Activated T-helper 1 cell treated with anti-CD3 and anti-CD28 coated beads, Interleukin-2, amount 50 U/mL, for 16 hours (primary cell): Measurements from ENCODE around the gene TBC1D16.

Source experiments
- DNase-seq, 2 donors: peaks; one replicate each; pipeline ENCODE4 v3.0.0-alpha.2; 2020; ENCODE audit warnings: low read depth in 1 of 2, low spot score in 1 of 2

Gene TBC1D16

DNA sequence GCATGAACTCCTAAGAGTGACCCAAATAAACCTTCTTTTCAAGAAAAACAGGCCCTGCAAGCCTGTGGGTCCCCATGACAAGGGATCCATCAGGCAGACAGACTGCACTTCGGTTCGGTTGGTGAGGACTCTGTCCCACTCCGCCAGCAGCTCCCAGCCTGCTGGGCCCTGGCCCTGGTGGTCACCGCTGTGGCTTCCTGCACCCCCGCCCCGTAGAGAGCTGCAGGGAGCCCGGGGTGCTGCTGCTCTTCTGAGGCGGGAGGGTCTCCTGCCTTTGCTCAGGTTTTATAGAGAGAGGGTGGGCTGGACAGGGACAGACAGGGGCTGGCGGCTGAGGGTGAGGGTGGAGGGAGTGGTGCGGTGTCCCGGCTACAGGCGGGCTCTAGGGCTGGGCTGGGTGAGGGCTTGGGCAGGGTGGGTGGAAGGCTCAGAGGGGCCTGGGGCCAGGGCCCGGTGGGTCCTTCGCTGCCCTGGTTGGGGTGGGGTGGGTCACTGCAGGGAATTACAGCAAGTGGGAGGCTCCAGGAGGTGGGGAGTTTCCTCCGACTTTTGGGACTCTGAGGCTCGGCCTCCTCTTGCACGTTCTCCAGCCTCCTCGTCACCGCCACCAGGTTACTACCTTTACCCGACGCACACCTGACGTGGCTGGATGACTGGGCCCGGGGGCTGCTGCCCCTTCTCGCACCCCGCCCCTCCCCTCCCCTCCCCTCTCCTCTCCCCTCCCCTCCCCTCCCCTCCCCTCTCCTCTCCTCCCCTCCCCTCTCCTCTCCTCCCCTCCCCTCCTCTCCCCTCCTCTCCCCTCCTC is 106.2 kb downstream of the TBC1D16 start:
- no peak for DNase-seq

DNA sequence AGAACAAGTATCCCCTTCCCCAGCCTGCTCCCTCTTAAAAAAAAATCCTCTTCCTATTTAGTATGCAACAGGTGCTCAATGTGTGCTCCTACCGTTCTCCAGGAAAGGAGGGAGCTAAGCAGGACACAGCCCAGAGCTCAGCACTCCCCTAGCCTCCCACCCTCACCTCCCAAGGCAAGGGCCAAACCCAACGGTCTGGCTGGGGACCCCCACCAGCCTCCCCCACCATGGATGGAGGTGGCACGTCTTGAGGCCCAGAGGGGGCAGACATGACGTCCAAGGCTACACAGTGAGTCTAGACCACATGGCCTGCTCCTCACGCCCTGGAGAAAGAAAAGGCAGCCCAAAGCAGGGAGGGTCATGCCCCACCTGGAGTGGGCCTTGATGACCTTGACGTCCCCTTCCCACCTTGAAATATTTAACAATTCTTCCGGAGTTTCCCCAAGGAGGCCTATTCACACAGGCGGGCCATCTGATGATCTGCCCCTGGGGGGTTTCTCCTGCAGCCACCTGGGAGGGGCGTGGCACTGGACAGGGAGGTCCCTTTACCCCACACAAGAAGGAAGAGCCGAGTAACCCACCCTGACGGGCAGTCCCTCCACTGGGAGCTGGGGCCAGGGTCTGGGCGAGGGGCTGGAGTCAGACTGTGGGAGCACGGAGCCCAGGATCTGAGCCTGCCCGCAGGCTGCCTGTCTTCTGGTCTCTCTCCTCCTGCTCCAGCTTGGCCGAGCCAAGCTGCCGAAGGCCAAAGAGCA is 107.0 kb downstream of the TBC1D16 start:
- DNase-seq, result no peak

DNA sequence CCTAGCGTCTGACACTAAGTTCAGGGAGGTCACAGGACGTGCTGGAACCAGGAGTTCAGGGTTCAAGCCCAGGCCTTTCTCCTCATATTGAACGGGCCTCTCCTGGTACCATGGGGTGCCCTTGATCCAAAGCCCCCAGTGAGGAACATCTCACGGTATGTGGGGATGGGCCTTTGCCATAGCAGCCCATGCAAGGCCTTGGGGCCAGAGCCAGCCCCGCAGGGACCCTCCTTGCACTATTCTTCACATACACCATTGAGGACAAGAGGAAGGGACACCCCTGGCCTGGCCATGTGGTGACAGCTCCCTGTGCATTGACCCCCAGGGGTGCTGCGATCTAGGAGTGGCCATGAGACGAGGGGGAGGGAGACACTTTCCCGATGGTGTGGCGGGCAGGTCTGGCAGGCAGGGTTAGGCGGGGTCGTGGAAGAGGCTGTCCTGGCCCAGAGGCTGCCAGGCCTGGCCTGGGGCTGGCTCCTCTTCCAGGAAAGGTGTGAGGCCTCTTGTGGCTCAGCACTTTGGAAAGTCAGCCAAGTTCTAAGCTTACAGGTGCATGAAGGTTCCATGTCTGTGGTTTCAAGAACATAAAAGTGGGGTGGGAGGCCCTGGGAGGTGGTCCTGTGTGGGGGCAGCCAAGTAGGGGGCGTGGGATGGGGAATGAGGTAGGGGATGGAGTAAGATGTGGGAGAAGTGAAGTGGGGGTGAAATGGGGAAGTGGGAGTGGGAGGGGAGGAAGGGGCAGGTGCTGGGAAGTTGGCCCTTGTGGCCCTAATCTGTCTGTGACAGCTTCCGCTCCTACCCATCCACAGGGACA is 107.8 kb downstream of the TBC1D16 start:
- DNase-seq, result no peak

DNA sequence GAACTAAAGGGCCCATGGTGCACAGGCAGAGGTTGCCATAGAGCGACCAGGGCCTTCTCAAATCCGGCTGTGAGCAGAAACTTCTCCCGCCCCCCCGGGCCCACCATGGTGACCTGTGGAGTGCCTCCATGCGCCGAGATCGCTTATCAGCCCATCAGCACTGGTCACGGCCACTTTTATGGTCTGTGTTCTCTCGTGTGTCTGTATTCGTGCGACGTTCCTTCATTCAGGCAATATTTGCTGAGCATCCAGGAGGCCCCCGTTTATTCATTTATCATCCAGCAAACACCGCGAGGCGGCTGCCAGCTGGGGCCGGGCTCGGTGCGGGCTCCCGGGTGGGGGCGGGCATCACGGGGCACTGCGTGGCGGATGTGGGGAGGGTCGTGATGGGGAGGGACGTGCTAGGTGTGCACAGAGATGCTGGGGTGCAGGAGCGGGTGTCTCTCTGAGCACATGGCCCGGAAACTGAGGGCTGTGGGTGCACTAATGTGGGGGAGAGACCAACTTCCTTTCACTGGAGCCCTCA is 108.5 kb downstream of the TBC1D16 start:
- no peak for DNase-seq

DNA sequence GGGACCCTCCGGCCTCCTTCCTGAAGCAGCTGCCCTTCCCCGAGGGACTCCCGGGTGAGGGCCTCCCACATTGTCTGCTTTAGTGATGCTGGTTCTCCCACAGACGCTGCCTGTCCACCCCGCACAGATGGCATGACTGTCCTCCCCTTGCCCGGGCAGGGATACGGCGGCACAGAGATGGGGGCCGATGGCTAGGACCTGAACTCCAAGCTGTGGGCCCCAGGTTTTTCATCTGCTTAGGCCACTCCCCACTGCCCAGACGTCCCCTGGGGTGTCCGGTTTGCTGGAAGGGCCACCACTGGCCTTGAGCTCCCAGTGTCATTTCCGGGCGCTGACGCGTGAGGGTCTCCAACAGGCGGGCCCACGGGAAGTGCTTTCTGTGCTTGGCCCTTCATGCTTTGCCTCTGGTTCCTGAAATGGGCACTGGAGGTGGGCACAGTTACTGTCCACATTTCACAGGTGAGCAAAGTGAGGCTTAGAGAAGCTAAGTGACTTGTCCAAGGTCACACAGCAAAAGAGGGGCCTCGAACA is 109.0 kb downstream of the TBC1D16 start:
- DNase-seq, result no peak

DNA sequence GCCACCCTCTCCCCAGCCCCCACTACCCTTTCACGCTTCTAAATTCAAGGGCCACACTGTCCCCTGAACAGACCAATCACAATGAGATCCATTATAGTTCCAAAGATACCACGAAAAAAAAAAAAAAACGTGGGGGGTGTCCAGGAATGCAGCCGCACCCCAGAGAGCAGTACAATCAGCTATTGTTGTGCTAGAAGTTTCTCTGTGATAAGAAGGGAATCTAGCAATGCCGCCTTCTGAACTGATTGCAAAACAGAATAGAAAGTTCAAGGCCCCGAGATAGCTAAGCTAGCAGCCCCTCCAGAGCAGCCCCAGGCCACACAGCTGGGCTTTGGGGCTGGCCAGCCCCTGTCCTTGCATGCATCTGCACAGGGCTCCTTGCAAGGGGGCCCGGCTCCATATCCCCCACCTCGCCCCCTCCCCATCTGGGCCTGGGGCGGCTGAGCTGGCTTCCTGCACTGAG is 109.5 kb downstream of the TBC1D16 start:
- no peak for DNase-seq

DNA sequence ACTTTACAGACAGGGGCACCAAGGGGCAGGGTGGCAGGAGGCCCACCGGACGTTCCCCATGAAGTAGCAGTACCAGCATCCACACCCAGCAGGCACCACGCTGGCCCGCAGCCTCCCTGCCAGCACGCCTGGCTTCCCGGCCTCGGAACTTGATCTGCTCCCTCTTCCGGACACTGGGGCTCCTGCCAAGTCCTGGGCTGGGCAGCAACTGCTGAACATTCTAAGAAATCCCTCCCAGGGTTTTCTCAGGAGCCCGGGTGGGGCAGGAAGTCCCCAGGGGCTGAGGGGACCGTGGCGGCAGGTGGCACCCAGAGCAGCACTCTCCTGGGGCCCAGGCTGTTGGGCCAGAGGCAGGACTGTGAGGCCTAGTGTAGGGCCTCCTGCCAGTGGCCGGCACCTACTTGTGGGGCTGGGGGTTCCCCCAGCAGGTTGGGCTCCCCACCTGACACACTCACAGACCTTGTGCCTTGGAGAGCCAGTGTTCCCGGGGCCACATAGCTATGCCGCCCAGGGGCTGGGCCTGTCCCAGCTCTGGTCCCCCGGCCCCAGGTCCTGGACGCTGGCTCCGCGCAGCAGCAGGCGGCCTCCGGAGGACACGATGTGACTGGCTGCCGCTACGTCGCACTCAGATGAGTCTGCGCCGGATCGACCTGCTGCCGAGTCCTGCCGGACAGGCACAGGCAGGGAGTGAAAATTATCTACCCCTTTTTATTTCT is 110.3 kb downstream of the TBC1D16 start:
- no peak for DNase-seq

DNA sequence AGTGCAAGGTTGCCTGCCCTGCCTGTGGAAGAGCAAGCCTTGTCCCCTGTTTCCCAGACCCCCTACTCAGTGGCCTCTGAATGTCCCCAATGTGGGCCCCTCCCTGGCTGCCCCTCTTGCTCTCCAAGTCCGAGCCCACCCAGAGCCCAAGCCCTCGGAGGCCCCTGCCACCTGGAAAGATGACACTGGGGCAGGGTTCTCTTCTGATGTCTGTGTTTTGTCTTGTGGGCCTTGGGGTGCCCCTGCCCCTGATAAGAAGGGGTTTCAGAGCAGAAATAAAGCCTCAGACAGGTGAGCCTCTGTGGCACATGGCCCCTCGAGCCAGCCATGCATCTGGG is 111.1 kb downstream of the TBC1D16 start:
- no peak for DNase-seq

DNA sequence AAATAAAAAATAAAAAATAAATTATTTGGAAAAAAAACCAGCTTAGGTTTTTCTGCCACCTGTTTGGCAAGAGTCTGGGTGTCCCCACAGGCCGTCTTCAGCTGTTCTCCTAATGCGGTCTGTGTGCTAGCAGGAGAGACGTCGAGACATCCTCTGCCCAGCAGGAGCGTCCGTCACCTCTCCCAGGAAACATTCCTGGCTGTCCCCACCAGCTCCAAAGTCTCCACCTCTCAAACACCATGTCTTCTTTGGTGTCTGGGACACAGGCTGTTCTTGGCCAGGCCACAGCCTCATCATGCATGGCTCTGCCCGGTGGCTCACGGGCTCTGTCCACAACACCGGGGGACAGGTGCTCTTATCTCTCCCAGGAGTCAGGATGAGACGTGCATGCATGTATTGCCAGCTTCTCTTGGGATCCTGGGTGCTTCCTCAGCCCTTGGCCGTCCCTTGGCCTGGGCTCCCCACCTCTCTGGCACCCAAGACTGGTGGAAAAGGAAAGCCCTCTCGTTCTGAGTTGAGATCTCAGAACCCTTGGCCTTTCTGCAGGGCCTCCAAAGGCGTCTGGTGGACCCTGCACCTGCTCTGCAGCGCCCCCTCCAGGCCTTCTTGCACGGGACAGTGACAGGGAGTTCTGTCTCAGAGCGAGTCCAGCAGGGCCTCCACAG is 111.6 kb downstream of the TBC1D16 start:
- peak in 1 of 2 donors; percentile 15 for DNase-seq

DNA sequence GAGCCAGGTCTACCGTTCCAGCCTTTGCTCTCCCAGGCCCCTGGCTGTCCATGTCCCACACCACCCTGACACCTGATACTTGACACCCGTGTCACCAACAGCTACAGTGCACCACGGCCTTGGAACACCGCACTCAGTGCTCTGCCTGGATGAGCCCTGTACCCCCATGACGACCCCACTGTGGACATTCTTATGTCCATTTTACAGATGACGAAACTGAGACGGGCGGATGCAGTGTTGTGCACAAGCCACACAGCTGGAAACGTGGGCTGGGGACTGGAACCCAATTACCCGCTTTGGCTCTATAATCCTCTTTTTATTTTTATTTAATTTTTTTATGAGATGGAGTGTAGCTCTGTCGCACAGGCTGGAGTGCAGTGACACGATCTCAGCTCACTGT is 112.9 kb downstream of the TBC1D16 start:
- no peak for DNase-seq

DNA sequence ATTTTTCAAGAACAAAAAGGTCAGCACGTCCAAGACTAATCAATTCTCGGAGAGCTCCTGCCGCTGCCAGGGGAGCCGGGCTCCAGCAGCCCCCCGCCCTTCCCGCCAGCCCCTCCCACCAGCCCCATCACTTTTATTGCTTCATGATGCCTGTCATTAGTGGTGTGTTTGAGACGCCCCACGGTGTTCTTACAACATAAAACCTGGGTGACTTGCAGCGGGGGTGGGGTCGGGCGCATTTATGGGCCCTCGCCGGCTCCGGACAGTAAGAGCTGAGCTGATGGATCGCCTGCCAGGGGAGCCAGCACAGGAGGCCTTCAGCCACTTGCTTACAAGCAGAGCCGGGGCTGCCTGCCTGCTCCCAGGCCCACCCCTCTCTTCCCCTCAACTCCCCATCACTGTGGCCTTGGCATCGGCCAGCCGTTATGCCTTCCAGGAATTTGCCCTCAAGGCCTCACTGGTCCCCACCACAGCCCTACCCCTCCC is 113.5 kb downstream of the TBC1D16 start:
- DNase-seq, result no peak

DNA sequence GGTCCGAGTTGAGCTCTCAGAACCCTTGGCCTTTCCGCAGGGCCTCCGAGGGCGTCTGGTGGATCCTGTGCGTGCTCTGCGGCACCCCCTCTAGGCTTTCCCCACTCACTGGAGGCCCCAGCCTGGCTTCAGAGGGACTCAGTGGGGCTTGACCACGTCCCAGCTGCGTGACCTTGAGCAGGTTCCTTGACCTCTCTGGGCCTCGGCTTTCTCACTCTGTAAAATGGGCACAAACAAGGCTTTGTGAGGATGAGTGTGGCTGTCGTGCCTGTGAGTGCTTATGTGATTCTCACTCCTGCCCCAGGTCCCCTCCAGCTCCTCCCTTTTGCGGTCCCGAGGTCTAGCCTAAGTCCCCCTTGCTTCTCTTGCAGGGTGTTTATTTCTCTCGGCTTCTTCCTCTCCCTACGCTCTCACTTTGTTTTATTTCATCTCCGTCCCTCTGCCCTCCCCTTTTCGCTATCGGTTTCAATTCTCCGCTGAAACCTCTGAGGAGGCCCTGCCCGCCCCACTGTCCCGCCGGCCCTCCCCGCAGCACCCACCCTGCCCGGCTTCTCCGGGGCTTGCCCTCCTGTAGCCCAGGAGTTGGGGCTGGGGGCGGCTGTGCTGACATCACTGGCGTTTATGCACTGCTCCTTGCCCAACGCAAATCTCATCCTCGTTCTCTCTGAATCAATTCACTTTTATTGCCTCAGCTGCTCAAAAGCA is 114.1 kb downstream of the TBC1D16 start:
- DNase-seq, result no peak

DNA sequence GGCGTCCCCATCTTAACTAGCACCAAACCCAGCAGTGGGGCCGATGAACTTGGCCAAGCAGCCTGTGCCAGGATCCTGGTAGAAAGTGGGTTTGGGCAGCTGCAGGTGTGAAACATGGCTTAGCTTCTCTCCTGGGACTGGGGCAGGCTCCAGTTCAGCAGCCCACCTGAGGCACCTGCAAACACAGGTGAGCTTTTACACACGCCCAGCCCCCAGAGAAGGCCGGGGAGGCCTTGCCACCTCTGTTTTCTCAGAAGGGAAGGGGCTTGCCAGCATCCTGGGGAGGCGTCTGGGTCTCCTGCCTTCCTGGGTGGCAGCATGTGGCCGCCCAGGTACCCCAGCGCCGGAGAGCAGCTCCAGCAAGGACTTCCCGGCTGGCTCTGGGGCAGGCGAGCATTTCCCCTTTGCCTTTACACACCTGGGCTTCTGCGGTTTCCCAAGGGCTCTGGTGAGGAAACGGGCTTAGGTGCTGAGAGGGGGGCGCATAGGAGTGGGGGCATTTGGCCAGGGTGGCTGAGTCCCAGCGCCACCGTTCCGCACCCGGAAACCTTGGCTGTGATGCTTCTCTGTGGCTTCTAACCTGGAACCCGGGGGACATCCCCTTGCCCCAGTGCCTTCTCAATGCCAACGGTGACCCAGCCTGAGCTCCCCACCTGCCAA is 114.8 kb downstream of the TBC1D16 start:
- no peak for DNase-seq

DNA sequence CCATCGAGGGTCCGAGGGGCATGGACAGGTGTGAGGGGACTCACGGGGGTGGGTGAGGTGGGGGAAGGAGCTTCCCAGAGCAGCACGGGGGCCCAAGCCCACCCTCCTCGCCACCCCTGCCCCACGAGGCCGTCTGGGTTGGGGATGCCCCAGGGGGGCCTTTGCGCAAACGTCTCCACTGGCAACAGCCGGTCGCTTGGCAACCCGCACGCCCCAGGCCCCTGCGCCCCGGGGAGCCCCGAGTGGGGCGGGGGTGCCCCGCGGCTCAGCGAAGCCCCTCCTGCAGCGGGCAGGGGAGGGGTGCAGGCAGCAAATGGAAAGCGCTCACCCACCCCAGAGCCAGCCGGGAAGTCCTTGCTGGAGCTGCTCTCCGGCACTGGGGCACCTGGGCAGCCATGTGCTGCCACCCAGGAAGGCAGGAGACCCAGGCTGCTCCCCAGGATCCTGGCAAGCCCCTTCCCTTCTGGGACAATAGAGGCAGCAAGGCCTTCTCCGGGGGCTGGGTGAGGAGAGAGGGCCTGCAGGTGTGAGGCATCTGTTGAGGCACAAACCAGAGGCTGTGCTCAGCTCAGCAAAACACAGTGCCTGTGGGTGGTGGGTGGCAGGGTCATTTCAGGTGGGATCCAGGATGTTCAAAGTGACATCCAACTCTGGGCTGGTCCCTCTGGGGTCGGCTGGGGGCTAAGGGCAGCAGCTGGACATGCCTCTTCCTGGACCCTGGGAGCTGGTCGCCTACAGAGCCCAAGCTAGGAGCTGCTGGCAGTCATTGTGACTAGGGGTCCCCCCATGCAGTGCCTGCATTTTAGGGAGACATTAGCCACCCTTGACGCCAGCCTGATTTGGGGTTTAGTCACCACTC is 115.6 kb downstream of the TBC1D16 start:
- DNase-seq, result no peak

DNA sequence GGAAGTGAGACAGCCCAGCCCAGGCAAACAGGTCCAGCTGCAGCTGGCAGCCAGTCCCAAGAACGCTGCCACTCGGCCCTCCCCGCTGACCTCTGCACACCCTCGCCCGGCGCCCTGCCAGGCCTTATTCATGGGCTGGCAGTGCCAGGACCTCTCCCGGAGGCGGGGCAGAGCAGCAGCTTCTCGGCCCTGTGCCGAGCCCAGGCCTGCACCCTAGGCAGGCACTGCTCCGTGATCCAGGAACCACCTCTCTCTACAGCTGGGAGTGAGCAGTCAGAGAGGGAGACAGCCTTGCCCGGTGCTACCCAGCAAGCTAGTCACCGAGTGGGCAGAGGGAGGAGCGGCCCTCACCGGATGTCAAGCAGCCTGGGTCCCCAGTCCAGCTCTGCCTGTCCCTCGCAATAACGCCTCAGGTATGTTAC is 116.5 kb downstream of the TBC1D16 start:
- DNase-seq, result no peak

DNA sequence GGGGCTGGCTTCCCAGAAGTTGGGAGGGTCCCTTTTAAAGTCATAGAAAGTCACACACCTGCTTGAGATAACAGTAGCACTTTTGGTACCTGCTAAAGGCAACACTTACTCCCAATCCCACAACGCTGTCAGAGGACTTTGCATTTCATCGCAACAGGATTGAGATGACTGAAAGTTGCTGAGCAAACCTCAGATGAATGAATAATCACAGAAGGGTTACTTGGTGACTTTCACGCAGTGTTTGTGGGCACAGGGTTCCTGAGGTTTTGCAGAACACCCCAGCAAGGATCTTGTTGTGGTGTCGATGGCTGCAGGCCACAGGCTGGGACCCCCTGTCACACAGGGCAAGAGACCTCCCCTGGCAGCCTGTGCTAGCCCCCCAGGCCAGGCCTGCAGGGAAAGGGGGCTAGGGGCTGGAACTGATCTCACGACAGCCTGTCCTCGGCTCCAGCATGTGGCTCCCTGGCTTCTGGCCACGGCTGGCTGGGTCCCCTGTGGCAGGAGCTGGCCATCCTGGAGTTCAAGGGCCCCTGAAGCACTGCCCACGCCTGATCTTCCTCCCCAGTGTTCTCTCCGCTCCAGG is 117.0 kb downstream of the TBC1D16 start:
- DNase-seq, result no peak

DNA sequence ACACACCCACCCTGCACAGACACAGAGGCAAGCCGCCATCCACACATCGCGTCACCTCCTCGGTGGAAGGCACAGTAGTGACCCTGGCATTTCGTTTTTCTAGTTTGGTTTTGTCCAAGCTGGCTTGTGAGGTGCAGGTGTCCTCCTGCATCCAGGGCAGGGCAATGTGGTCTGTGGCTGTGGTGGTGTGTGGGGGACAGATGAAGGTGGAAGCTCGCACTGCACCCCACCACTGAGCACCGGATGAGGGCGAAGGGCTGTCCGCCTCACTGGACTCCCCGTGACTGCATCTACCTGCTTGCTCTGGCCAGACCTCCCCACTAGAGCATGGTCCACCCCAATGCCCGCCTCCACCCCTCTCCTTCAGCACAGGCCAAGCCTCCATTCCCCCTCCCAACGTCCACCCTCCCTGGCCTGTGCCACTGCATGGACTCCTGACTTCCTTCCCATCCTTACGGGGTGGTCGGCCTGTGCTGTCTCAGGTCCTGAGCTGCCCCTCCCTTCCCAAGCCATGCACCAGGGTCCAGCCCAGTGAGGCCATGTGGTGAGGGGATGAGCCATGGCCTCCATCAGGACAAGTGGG is 117.7 kb downstream of the TBC1D16 start:
- DNase-seq, result no peak
